ENCODE results near the gene MCRS1.
"Not testable (repeated sequence)": the region's sequence is repeated elsewhere in the genome, so short reads cannot be mapped to it uniquely, and the experiment has no call there.

MCRS1 gene

DNA sequence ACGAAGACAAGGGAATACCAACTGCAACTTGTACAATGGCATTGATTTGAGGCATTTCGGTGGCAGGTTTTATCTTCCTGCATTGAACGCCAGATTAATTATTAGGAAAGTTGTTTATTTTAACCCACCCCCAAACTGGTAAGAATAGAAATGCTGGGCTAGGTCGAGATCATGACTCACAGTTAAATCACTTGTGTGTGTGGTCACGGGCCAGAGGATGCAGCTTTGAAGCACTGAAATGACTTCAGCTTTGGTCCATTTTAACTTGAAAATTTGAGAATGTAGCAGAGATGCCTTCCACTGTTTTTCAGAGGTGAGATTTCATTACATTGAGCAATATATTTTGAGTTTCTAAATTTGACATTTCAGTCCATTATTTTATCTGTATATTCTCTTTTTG, 52.7 kb downstream of the MCRS1 start:
- DNase-seq (ENCODE audit: low read depth): no peak

DNA sequence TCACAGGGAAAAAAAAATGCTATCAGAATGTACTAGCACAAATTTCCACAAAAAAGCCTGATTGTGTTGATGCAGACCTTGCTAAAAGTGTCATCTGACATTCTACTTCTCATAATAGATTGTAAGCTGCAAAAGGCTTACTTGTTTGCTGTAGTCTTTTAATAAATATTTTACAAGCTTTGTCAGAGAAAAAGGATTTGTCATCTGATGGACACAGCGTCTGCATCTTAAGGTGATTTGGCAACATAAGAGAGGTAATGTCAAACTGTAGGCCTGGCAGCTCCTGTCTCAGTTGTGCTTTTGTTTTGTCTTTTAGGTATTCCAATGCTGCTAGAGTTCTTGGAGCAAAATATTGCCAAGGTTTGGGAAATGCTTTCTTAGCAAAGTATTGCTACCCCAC, 55.4 kb downstream of the MCRS1 start:
- no peak for DNase-seq (ENCODE audit: low read depth)

DNA sequence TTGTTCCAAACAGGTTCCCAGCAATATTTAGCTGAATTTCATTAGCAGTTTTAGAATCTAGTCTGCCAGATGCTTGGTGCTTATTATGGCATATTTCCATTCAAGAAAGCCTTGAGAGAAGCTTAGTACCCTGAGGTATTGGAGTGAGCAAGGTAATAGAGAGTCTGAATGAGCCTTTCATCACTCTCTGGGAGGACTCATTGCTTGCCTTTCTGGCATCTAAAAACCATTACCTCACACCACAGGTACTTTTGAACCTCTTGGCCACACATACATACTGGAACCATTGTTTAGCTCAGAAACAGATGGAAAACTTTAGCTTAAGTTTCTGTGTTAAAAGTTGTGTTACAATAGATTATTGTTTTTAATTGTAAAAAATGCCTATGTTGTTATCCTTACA, 56.5 kb downstream of the MCRS1 start:
- no peak for DNase-seq (ENCODE audit: low read depth)

DNA sequence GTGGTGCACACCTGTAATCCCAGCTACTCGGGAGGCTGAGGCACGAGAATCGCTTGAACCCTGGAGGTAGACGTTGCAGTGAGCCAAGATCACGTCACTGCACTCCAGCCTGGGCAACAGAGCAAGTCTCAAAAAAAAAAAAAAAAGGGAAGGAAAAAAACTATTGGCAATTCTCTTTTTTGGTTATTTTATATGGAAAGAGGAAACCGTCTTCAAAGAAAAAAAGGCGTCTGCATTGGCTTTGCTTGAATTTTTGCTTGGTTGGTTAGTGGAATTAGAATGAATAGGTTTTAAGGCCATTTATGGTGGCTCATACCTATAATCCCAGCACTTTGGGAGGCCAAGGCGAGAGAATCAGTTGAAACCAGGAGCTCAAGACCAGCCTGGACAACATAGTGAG, 58.3 kb downstream of the MCRS1 start:
- not testable (repeated sequence) for DNase-seq (ENCODE audit: low read depth)

All from stimulated activated CD4-positive, alpha-beta T cell treated with anti-CD3 and anti-CD28 coated beads, Interleukin-2, amount 100 ng/mL, for 4 hours (primary cell).